T-cell (primary cell): Measurements from ENCODE around the gene ZNF581. TPM values are rescaled to one million over a fixed set of nuclear protein-coding genes. Genes with fewer than 3 reads are reported as not detected.

Source experiments
- ATAC-seq, 4 experiments: fragments of 200-7000 bp in 3 of 4; fragments of 150-1000 bp in 1 of 4; cut with Tn5 transposase; replicated peaks in 1 of 4; 1 replicate in 3 of 4; 2 replicates in 1 of 4; pipeline ENCODE4 v1.10.0; 2021; ENCODE audit warnings: moderate library complexity in 3 of 4, mild to moderate bottlenecking in 2 of 4, moderate number of reproducible peaks in 1 of 4
- CTCF ChIA-PET, 2 donors: fragments of 300-600 bp; sonication (Branson Sonifier 250); formaldehyde crosslinking; loops; one replicate each; lab custom pipeline; 2022; ENCODE audit warnings: antibody characterized with exemption in 2 of 2; lab: Charles Lee
- POLR2A ChIA-PET, 2 donors: fragments of 300-600 bp; sonication (Branson Sonifier 250); formaldehyde crosslinking; loops; one replicate each; lab custom pipeline; 2022; ENCODE audit warnings: antibody characterized with exemption in 2 of 2; lab: Charles Lee
- DNase-seq, 35 experiments: peaks; one replicate each; pipeline versions ENCODE4 v3.0.0 to v3.0.0-alpha.2; 2013 to 2023
- H3K27ac ChIP-seq: one replicate; pipeline ENCODE4 v1.5.1; 2013; ENCODE audit warnings: low read length
- H3K27me3 ChIP-seq, 2 experiments: replicated peaks in 1 of 2; 1 replicate in 1 of 2; 2 replicates in 1 of 2; pipeline versions ENCODE4 v1.6.1 to v1.7.0; 2013; ENCODE audit warnings: low read length in 1 of 2, mixed read lengths in 1 of 2; ENCODE audit not compliant: control insufficient read depth in 2 of 2, insufficient read depth in 2 of 2; ENCODE audit errors: extremely low read depth in 1 of 2
- H3K36me3 ChIP-seq, 2 donors: 1 replicate in 1 of 2; 2 replicates in 1 of 2; pipeline versions ENCODE4 v1.6.1 to v1.7.0; 2013; ENCODE audit warnings: low read length in 1 of 2; ENCODE audit not compliant: control insufficient read depth in 2 of 2, insufficient read depth in 1 of 2; ENCODE audit errors: extremely low read depth in 1 of 2
- H3K4me1 ChIP-seq, 2 experiments: 1 replicate in 1 of 2; 2 replicates in 1 of 2; pipeline versions ENCODE4 v1.6.1 to v1.7.0; 2013; ENCODE audit warnings: low read length in 2 of 2, mixed read lengths in 1 of 2; ENCODE audit not compliant: insufficient read depth in 2 of 2, control insufficient read depth in 1 of 2; ENCODE audit errors: extremely low read depth in 1 of 2
- H3K4me3 ChIP-seq, 2 donors: 1 replicate in 1 of 2; 2 replicates in 1 of 2; pipeline versions ENCODE4 v1.5.1 to v1.7.0; 2013; ENCODE audit warnings: mild to moderate bottlenecking in 2 of 2, low read length in 1 of 2, moderate library complexity in 1 of 2; ENCODE audit not compliant: control insufficient read depth in 1 of 2; ENCODE audit errors: extremely low read depth in 1 of 2
- H3K9me3 ChIP-seq: 2 replicates; pipeline ENCODE4 v1.7.0; 2013
- H3K27ac Mint-ChIP-seq, 2 donors: one replicate each; pipeline ENCODE4 v1.8.0; 2020 to 2021; ENCODE audit warnings: mild to moderate bottlenecking in 2 of 2, mixed read lengths in 2 of 2
- H3K27me3 Mint-ChIP-seq, 2 donors: one replicate each; pipeline ENCODE4 v1.8.0; 2021 to 2022; ENCODE audit warnings: mixed read lengths in 2 of 2
- H3K36me3 Mint-ChIP-seq: one replicate; pipeline ENCODE4 v1.8.0; 2021; ENCODE audit warnings: mixed read lengths
- H3K4me1 Mint-ChIP-seq, 3 donors: one replicate each; pipeline ENCODE4 v1.8.0; 2020 to 2022; ENCODE audit warnings: mixed read lengths in 3 of 3, mild to moderate bottlenecking in 1 of 3
- H3K4me3 Mint-ChIP-seq, 3 donors: one replicate each; pipeline ENCODE4 v1.8.0; 2020 to 2022; ENCODE audit warnings: mild to moderate bottlenecking in 3 of 3, mixed read lengths in 3 of 3, moderate library complexity in 3 of 3
- H3K9me3 Mint-ChIP-seq, 3 donors: one replicate each; pipeline ENCODE4 v1.8.0; 2020 to 2022; ENCODE audit warnings: mixed read lengths in 3 of 3
- WGBS: methylation state at CpG from one replicate; pipeline ENCODE4 v1.1.5; 2013; ENCODE audit warnings: missing lambda C conversion rate; ENCODE audit not compliant: insufficient coverage; 5-methylcytosine and 5-hydroxymethylcytosine counted together
- total RNA-seq, 35 experiments: library from RNA in 6 of 35; stranded (reverse) in 6 of 35; fragments of 120-200 nt in 1 of 35; gene quantifications; one replicate each; pipeline versions ENCODE4 v1.2.1 to v1.2.4 and lab custom pipeline; 2013 to 2026

Gene ZNF581
- total RNA-seq, 5 donors from 2014 or later (not counting 1 experiment from before 2014, with no cell fraction given): 26.4 to 38.7 (median 31.9) TPM

GRCh38 chr19:55680339-55681130 is 37.1 kb downstream of the ZNF581 start:
- Histone ChIP-seq H3K4me3 (no peak overlapping the region), H3K36me3 (peaks cover 26 to 69% of the 10 kb centered on the region in 2 donors), H3K27ac (no peak overlapping the region), H3K4me1 (peaks cover 10 to 59% of the 10 kb centered on the region in 2 experiments), H3K27me3 (no peaks in the 10 kb centered on the region), H3K9me3 (no peaks in the 10 kb centered on the region)
- no peak overlapping the region for H3K4me3 Mint-ChIP-seq
- POLR2A ChIA-PET: no interaction called here
- H3K36me3 Mint-ChIP-seq: peaks cover 36% of the 10 kb centered on the region
- CTCF ChIA-PET: no interaction called here
- H3K4me1 Mint-ChIP-seq: peaks cover 40 to 63% (median 60%) of the 10 kb centered on the region in 3 donors
- no peaks in the 10 kb centered on the region for H3K9me3 Mint-ChIP-seq
- ATAC-seq: no peak
- WGBS: 99% methylated on average over 15 of the region's 20 CpGs
- H3K27me3 Mint-ChIP-seq: no peaks in the 10 kb centered on the region
- no peak overlapping the region for H3K27ac Mint-ChIP-seq
- DNase-seq: no peak

- H3K27ac ChIP-seq: no peak overlapping the region
- no peaks in the 10 kb centered on the region for H3K27me3 Mint-ChIP-seq
- H3K9me3 ChIP-seq: no peaks in the 10 kb centered on the region
- no peak overlapping the region for H3K27ac Mint-ChIP-seq
- peaks cover 31 to 78% of the 10 kb centered on the region in 2 donors for H3K36me3 ChIP-seq
- peaks cover 4 to 55% of the 10 kb centered on the region in 2 experiments for H3K4me1 ChIP-seq
- peaks cover 41% of the 10 kb centered on the region for H3K36me3 Mint-ChIP-seq
- ATAC-seq (no peak), DNase-seq (no peak)
- no peaks in the 10 kb centered on the region for H3K27me3 ChIP-seq
- POLR2A ChIA-PET: no interaction called here
- H3K4me1 Mint-ChIP-seq: peaks cover 35 to 57% (median 55%) of the 10 kb centered on the region in 3 donors
- WGBS: 93% methylated on average over 3 of the region's 9 CpGs
- H3K4me3 Mint-ChIP-seq: no peak overlapping the region
- H3K4me3 ChIP-seq: no peak overlapping the region
- H3K9me3 Mint-ChIP-seq: no peaks in the 10 kb centered on the region
- CTCF ChIA-PET: no interaction called here
Measured at GRCh38 chr19:55681131-55682092, 38.0 kb downstream of the ZNF581 start.

- Histone ChIP-seq H3K27me3 (no peaks in the 10 kb centered on the region), H3K36me3 (peaks cover 33 to 83% of the 10 kb centered on the region in 2 donors), H3K27ac (no peak overlapping the region), H3K4me1 (peaks cover 0 to 47% of the 10 kb centered on the region in 2 experiments), H3K9me3 (no peaks in the 10 kb centered on the region), H3K4me3 (no peak overlapping the region)
- Mint-ChIP-seq H3K4me3 (no peak overlapping the region), H3K27ac (no peak overlapping the region), H3K27me3 (no peaks in the 10 kb centered on the region), H3K36me3 (peaks cover 29% of the 10 kb centered on the region), H3K9me3 (no peaks in the 10 kb centered on the region), H3K4me1 (peaks cover 13 to 40% (median 39%) of the 10 kb centered on the region in 3 donors)
- DNase-seq (no peak), ATAC-seq (no peak)
- CTCF ChIA-PET: interaction anchor here in 1 of 2 donors (0.6 kb wide), 1 partner anchor 10 kb away, joined by 3 read pairs; no protein-coding TSS in a partner anchor
- 96% methylated on average over 10 of the region's 22 CpGs for WGBS
- POLR2A ChIA-PET: no interaction called here
Measured at GRCh38 chr19:55683449-55684261, 40.2 kb downstream of the ZNF581 start.

- ATAC-seq (no peak), DNase-seq (no peak)
- ChIA-PET POLR2A (no interaction called here), CTCF (no interaction called here)
- Histone ChIP-seq H3K4me1 (peaks cover 0 to 32% of the 10 kb centered on the region in 2 experiments), H3K36me3 (peaks cover 29 to 83% of the 10 kb centered on the region in 2 donors), H3K27me3 (no peaks in the 10 kb centered on the region), H3K27ac (no peak overlapping the region), H3K4me3 (no peak overlapping the region), H3K9me3 (no peaks in the 10 kb centered on the region)
- WGBS: 97% methylated on average over 58 of the region's 60 CpGs
- H3K27ac Mint-ChIP-seq: no peak overlapping the region
- peaks cover 29% of the 10 kb centered on the region for H3K36me3 Mint-ChIP-seq
- H3K4me3 Mint-ChIP-seq: no peak overlapping the region
- H3K27me3 Mint-ChIP-seq: no peaks in the 10 kb centered on the region
- H3K9me3 Mint-ChIP-seq: no peaks in the 10 kb centered on the region
- peaks cover 4 to 26% (median 26%) of the 10 kb centered on the region in 3 donors for H3K4me1 Mint-ChIP-seq
Measured at GRCh38 chr19:55684946-55685681, 41.7 kb downstream of the ZNF581 start.

- no peak overlapping the region for H3K4me3 ChIP-seq
- Mint-ChIP-seq H3K27ac (no peak overlapping the region), H3K9me3 (no peaks in the 10 kb centered on the region), H3K36me3 (peaks cover 26% of the 10 kb centered on the region), H3K4me3 (no peak overlapping the region), H3K27me3 (no peaks in the 10 kb centered on the region), H3K4me1 (peaks cover 4 to 20% (median 19%) of the 10 kb centered on the region in 3 donors)
- WGBS: 93% methylated on average over 5 of the region's 6 CpGs
- H3K9me3 ChIP-seq: no peaks in the 10 kb centered on the region
- no peak for DNase-seq
- ChIA-PET CTCF (no interaction called here), POLR2A (no interaction called here)
- peaks cover 0 to 26% of the 10 kb centered on the region in 2 experiments for H3K4me1 ChIP-seq
- H3K27ac ChIP-seq: no peak overlapping the region
- H3K27me3 ChIP-seq: no peaks in the 10 kb centered on the region
- ATAC-seq: no peak
- peaks cover 36 to 83% of the 10 kb centered on the region in 2 donors for H3K36me3 ChIP-seq
Measured at GRCh38 chr19:55685776-55686175, 42.3 kb downstream of the ZNF581 start.
